ENCODE measurements around the gene TASP1. TPM values are rescaled to one million over a fixed set of nuclear protein-coding genes. Genes with fewer than 3 reads are reported as not detected.

The TASP1 gene
- polyA plus RNA-seq, 3 donors, result 2.3 to 3.3 (median 2.6) TPM

DNA sequence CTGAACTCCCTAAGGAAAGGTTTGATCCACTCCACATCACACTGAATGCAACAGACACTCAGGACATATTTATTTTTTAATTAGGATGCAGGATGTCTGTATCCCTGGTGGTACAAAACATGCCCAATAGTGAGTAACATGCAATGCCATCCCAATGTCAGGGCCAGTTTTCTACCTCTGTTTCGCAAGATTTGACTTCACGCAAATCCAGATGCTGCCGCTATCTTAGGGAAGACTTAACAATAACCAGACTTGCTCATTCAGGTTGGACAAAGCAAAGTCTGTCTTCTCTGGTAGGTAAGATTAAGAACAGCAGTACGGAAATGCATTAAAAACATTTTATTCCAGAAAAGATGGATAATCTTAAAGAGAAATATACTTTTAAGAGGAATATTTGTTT, 103.1 kb downstream of the TASP1 start:
- H3K79me2 ChIP-seq (ENCODE audit: insufficient read depth, low read length), result no peaks in the 10 kb centered on the region
- H3K9me3 ChIP-seq (replicated peaks in 1 of 2; ENCODE audit: control insufficient read depth in 1 of 2, insufficient read depth in 1 of 2, low read length in 2 of 2), result no peaks in the 10 kb centered on the region
- H3K4me3 ChIP-seq (replicated peaks in 1 of 3; ENCODE audit: low read depth in 2 of 3, low read length in 3 of 3), result no peak overlapping the region
- H4K20me1 ChIP-seq (ENCODE audit: insufficient read depth, low read length), result no peaks in the 10 kb centered on the region
- intact Hi-C loops (cut with micrococcal nuclease), result no loop called here
- no peak overlapping the region for H3K4me2 ChIP-seq (replicated peaks; ENCODE audit: extremely low read depth, low read length, poor library complexity, severe bottlenecking)
- no peak for DNase-seq
- Mint-ChIP-seq H3K36me3 (peaks cover 7 to 10% of the 10 kb centered on the region in 2 donors), H3K27ac (no peak overlapping the region), H3K4me1 (no peaks in the 10 kb centered on the region), H3K9me3 (no peaks in the 10 kb centered on the region), H3K27me3 (ENCODE audit: low read depth in 3 of 3) (no peaks in the 10 kb centered on the region), H3K4me3 (no peak overlapping the region)
- 100% methylated on average over 2 of the region's 4 CpGs for WGBS (ENCODE audit: insufficient coverage)
- H3K4me1 ChIP-seq (ENCODE audit: control insufficient read depth in 1 of 2, insufficient read depth in 2 of 2, low read length in 2 of 2), result no peaks in the 10 kb centered on the region
- TF ChIP-seq, protein P1, sequence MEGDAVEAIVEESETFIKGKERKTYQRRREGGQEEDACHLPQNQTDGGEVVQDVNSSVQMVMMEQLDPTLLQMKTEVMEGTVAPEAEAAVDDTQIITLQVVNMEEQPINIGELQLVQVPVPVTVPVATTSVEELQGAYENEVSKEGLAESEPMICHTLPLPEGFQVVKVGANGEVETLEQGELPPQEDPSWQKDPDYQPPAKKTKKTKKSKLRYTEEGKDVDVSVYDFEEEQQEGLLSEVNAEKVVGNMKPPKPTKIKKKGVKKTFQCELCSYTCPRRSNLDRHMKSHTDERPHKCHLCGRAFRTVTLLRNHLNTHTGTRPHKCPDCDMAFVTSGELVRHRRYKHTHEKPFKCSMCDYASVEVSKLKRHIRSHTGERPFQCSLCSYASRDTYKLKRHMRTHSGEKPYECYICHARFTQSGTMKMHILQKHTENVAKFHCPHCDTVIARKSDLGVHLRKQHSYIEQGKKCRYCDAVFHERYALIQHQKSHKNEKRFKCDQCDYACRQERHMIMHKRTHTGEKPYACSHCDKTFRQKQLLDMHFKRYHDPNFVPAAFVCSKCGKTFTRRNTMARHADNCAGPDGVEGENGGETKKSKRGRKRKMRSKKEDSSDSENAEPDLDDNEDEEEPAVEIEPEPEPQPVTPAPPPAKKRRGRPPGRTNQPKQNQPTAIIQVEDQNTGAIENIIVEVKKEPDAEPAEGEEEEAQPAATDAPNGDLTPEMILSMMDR (IDR thresholded peaks at IDR 0.05), result no peak
- no peak overlapping the region for H3K9ac ChIP-seq (ENCODE audit: insufficient read depth, low read length, poor library complexity, severe bottlenecking)
- no peak overlapping the region for H2AFZ ChIP-seq (ENCODE audit: insufficient read depth, low read depth, low read length, poor library complexity, severe bottlenecking)
- no peaks in the 10 kb centered on the region for H3K27me3 ChIP-seq (ENCODE audit: control insufficient read depth in 2 of 2, insufficient read depth in 2 of 2, low read length in 2 of 2)
- H3K27ac ChIP-seq (ENCODE audit: low read depth in 1 of 2, low read length in 2 of 2), result no peak overlapping the region
- H3K36me3 ChIP-seq (replicated peaks in 1 of 2; ENCODE audit: control insufficient read depth in 1 of 2, insufficient read depth in 2 of 2, low read length in 2 of 2), result no peaks in the 10 kb centered on the region

DNA sequence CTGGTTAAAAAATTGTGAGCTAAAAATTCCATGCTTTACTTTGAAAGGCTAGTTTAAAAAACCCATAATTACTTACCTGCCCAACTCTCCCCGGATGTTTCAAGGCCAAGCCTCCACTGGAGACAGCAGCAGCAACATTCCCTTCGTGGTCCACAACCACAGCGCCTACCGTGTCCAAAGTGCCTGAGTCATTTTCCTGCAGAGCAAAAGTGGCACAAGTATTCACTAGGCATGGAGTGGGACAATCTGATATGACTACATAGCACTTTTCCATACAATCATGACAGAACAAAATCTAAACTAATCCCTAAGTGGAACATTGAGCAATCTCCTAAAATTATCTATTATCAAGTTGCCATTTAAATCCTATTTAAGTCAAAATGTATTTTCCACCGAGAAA, 104.8 kb downstream of the TASP1 start:
- H3K4me1 ChIP-seq (ENCODE audit: control insufficient read depth in 1 of 2, insufficient read depth in 2 of 2, low read length in 2 of 2), result no peaks in the 10 kb centered on the region
- Mint-ChIP-seq H3K27me3 (ENCODE audit: low read depth in 3 of 3) (no peaks in the 10 kb centered on the region), H3K4me1 (no peaks in the 10 kb centered on the region), H3K27ac (no peak overlapping the region), H3K36me3 (peaks cover 7 to 10% of the 10 kb centered on the region in 2 donors), H3K4me3 (no peak overlapping the region), H3K9me3 (no peaks in the 10 kb centered on the region)
- no peaks in the 10 kb centered on the region for H3K27me3 ChIP-seq (ENCODE audit: control insufficient read depth in 2 of 2, insufficient read depth in 2 of 2, low read length in 2 of 2)
- no peak overlapping the region for H3K4me3 ChIP-seq (replicated peaks in 1 of 3; ENCODE audit: low read depth in 2 of 3, low read length in 3 of 3)
- TF ChIP-seq, protein P1 (IDR thresholded peaks at IDR 0.05), result no peak
- no peaks in the 10 kb centered on the region for H4K20me1 ChIP-seq (ENCODE audit: insufficient read depth, low read length)
- no peak overlapping the region for H3K9ac ChIP-seq (ENCODE audit: insufficient read depth, low read length, poor library complexity, severe bottlenecking)
- no peaks in the 10 kb centered on the region for H3K9me3 ChIP-seq (replicated peaks in 1 of 2; ENCODE audit: control insufficient read depth in 1 of 2, insufficient read depth in 1 of 2, low read length in 2 of 2)
- H3K79me2 ChIP-seq (ENCODE audit: insufficient read depth, low read length), result no peaks in the 10 kb centered on the region
- H2AFZ ChIP-seq (ENCODE audit: insufficient read depth, low read depth, low read length, poor library complexity, severe bottlenecking), result no peak overlapping the region
- no peak overlapping the region for H3K4me2 ChIP-seq (replicated peaks; ENCODE audit: extremely low read depth, low read length, poor library complexity, severe bottlenecking)
- intact Hi-C loops (cut with micrococcal nuclease), result no loop called here
- H3K27ac ChIP-seq (ENCODE audit: low read depth in 1 of 2, low read length in 2 of 2), result no peak overlapping the region
- no peak for DNase-seq
- no CpG with 5 or more reads among the region's 5 CpGs for WGBS (ENCODE audit: insufficient coverage)
- no peaks in the 10 kb centered on the region for H3K36me3 ChIP-seq (replicated peaks in 1 of 2; ENCODE audit: control insufficient read depth in 1 of 2, insufficient read depth in 2 of 2, low read length in 2 of 2)
